Measurements from ENCODE around the gene RCC2.

Gene RCC2

GRCh38 chr1:17359031-17359430 lies 80.4 kb downstream of the RCC2 start:
- TF ChIP-seq EGR1 (IDR thresholded peaks at IDR 0.05): no peak
- no peak for TF ChIP-seq CREB1 (IDR thresholded peaks at IDR 0.05; ENCODE audit: low read depth)
- no peak for TF ChIP-seq NFIC (IDR thresholded peaks at IDR 0.05)
- TF ChIP-seq CEBPB (IDR thresholded peaks at IDR 0.05): no peak
- TF ChIP-seq FOXM1 (IDR thresholded peaks at IDR 0.05; ENCODE audit: borderline replicate concordance, low read depth): no peak
- TF ChIP-seq TEAD4 (IDR thresholded peaks at IDR 0.05): no peak
- TF ChIP-seq USF1 (IDR thresholded peaks at IDR 0.05): no peak
- TF ChIP-seq YY1 (IDR thresholded peaks at IDR 0.05; ENCODE audit: low read depth): no peak
- no peak for TF ChIP-seq TCF12 (IDR thresholded peaks at IDR 0.05; ENCODE audit: low read depth)
- no peak for TF ChIP-seq EP300 (IDR thresholded peaks at IDR 0.05; ENCODE audit: borderline replicate concordance)
- no peak for TF ChIP-seq RAD21 (IDR thresholded peaks at IDR 0.05; ENCODE audit: low read depth)
- no peak for TF ChIP-seq REST (IDR thresholded peaks at IDR 0.05; ENCODE audit: low read depth)
- TF ChIP-seq MAX (IDR thresholded peaks at IDR 0.05): no peak
- TF ChIP-seq ZBTB7A (IDR thresholded peaks at IDR 0.05; ENCODE audit: low read depth): no peak
- TF ChIP-seq TAF1 (IDR thresholded peaks at IDR 0.05; ENCODE audit: low read depth): no peak

- TF ChIP-seq NFIC (IDR thresholded peaks at IDR 0.05): no peak
These were observed 80.9 kb downstream of the RCC2 start for GRCh38 chr1:17358557-17358956.

Data from Ishikawa (cell line).